ENCODE measurements around the gene COL23A1.
A peak's percentile ranks its signal among the peaks of the same experiment; 100 is the strongest.

The COL23A1 gene

GRCh38 chr5:178464431-178465048, 125.7 kb downstream of the COL23A1 start:
- no peak for DNase-seq (ENCODE audit: extremely low read depth in 1 of 2, low read depth in 1 of 2)

GRCh38 chr5:178463321-178464155, 126.7 kb downstream of the COL23A1 start:
- no peak for DNase-seq (ENCODE audit: extremely low read depth in 1 of 2, low read depth in 1 of 2)

GRCh38 chr5:178462816-178463215, 127.4 kb downstream of the COL23A1 start:
- DNase-seq (ENCODE audit: extremely low read depth in 1 of 2, low read depth in 1 of 2) = no peak

GRCh38 chr5:178462076-178462475, 128.1 kb downstream of the COL23A1 start:
- DNase-seq (ENCODE audit: extremely low read depth in 1 of 2, low read depth in 1 of 2) = no peak

- DNase-seq (ENCODE audit: extremely low read depth in 1 of 2, low read depth in 1 of 2) = peak in 1 of 2 donors; percentile 18
Observed at GRCh38 chr5:178461004-178461730, 129.0 kb downstream of the COL23A1 start.

GRCh38 chr5:178460598-178460997, 129.6 kb downstream of the COL23A1 start:
- no peak for DNase-seq (ENCODE audit: extremely low read depth in 1 of 2, low read depth in 1 of 2)

- no peak for DNase-seq (ENCODE audit: extremely low read depth in 1 of 2, low read depth in 1 of 2)
Observed at GRCh38 chr5:178460174-178460573, 130.0 kb downstream of the COL23A1 start.

GRCh38 chr5:178458140-178458539, 132.1 kb downstream of the COL23A1 start:
- DNase-seq (ENCODE audit: extremely low read depth in 1 of 2, low read depth in 1 of 2) = no peak

- no peak for DNase-seq (ENCODE audit: extremely low read depth in 1 of 2, low read depth in 1 of 2)
Observed at GRCh38 chr5:178457471-178457870, 132.7 kb downstream of the COL23A1 start.

GRCh38 chr5:178455480-178455835, 134.7 kb downstream of the COL23A1 start:
- no peak for DNase-seq (ENCODE audit: extremely low read depth in 1 of 2, low read depth in 1 of 2)

GRCh38 chr5:178454821-178455479, 135.2 kb downstream of the COL23A1 start:
- DNase-seq (ENCODE audit: extremely low read depth in 1 of 2, low read depth in 1 of 2) = no peak

- DNase-seq (ENCODE audit: extremely low read depth in 1 of 2, low read depth in 1 of 2) = no peak
Observed at GRCh38 chr5:178454303-178454702, 135.9 kb downstream of the COL23A1 start.

- no peak for DNase-seq (ENCODE audit: extremely low read depth in 1 of 2, low read depth in 1 of 2)
Observed at GRCh38 chr5:178453224-178453623, 137.0 kb downstream of the COL23A1 start.

GRCh38 chr5:178450121-178451028, 139.8 kb downstream of the COL23A1 start:
- DNase-seq (ENCODE audit: extremely low read depth in 1 of 2, low read depth in 1 of 2) = no peak

GRCh38 chr5:178449163-178450070, 140.8 kb downstream of the COL23A1 start:
- no peak for DNase-seq (ENCODE audit: extremely low read depth in 1 of 2, low read depth in 1 of 2)

GRCh38 chr5:178445534-178445933, 144.7 kb downstream of the COL23A1 start:
- no peak for DNase-seq (ENCODE audit: extremely low read depth in 1 of 2, low read depth in 1 of 2)

GRCh38 chr5:178442405-178443257, 147.6 kb downstream of the COL23A1 start:
- no peak for DNase-seq (ENCODE audit: extremely low read depth in 1 of 2, low read depth in 1 of 2)

All from stimulated activated CD8-positive, alpha-beta memory T cell treated with anti-CD3 and anti-CD28 coated beads, Interleukin-7, amount 100 ng/mL, for 48 hours (primary cell).